Endothelial cell of umbilical vein (primary cell): ENCODE measurements around the gene PTOV1. TPM values are rescaled to one million over a fixed set of nuclear protein-coding genes. Genes with fewer than 3 reads are reported as not detected.

ENCODE experiments used
- BruUV-seq: library from RNA; stranded (reverse); fragments of 400-500 nt; replicated peaks from 2 replicates; lab custom pipeline; 2021; lab: Mats Ljungman, UMichigan
- CTCF ChIA-PET: fragments of 300-600, 350-600 bp; sonication (Branson Sonifier 250); formaldehyde crosslinking; loops from one replicate; lab custom pipeline; 2021; ENCODE audit warnings: antibody characterized with exemption, inconsistent platforms; lab: Charles Lee
- POLR2A ChIA-PET: fragments of 300-600, 350-600 bp; sonication (Branson Sonifier 250); formaldehyde crosslinking; loops from one replicate; lab custom pipeline; 2021; ENCODE audit warnings: antibody characterized with exemption, inconsistent platforms; lab: Charles Lee
- DNase-seq: peaks from one replicate; pipeline ENCODE4 v3.0.0-alpha.2; 2011; ENCODE audit warnings: low read depth, low spot score
- FAIRE-seq: peaks from 2 replicates; lab custom pipeline; 2011; peaks lifted over from hg19 to GRCh38; lab: Jason Lieb, UNC
- H2AFZ ChIP-seq: 2 replicates; pipeline ENCODE4 v1.6.0; 2012; ENCODE audit warnings: low read depth, low read length, control low read depth, inconsistent platforms
- H3K27ac ChIP-seq: 2 replicates; pipeline ENCODE4 v1.5.1; 2011; ENCODE audit warnings: low read depth, mild to moderate bottlenecking, control low read depth, low read length, moderate library complexity; ENCODE audit not compliant: insufficient read depth
- H3K27me3 ChIP-seq, 2 experiments: 2 replicates each; pipeline versions ENCODE4 v1.6.0 to v1.6.1; 2011; ENCODE audit warnings: low read length in 2 of 2, mixed read lengths in 1 of 2; ENCODE audit not compliant: control insufficient read depth in 2 of 2, insufficient read depth in 2 of 2
- H3K36me3 ChIP-seq, 2 experiments: 2 replicates in 1 of 2; 3 replicates in 1 of 2; pipeline ENCODE4 v1.5.1; 2011; ENCODE audit warnings: low read length in 2 of 2, mild to moderate bottlenecking in 1 of 2, moderate library complexity in 1 of 2; ENCODE audit not compliant: control insufficient read depth in 2 of 2, insufficient read depth in 2 of 2; ENCODE audit errors: extremely low read depth in 1 of 2
- H3K4me1 ChIP-seq: 3 replicates; pipeline ENCODE4 v1.5.1; 2011; ENCODE audit warnings: mild to moderate bottlenecking, low read length; ENCODE audit not compliant: control insufficient read depth, insufficient read depth; ENCODE audit errors: extremely low read depth
- H3K4me2 ChIP-seq: 2 replicates; pipeline ENCODE4 v1.6.1; 2011; ENCODE audit warnings: low read length, control low read depth, mixed read lengths; ENCODE audit not compliant: insufficient read depth
- H3K4me3 ChIP-seq, 3 experiments: fragments of 200-600 bp in 1 of 3; sonication (generic), shearing (Covaris generic) in 1 of 3; replicated peaks in 1 of 3; 2 replicates each; pipeline ENCODE4 v1.5.1; 2011 to 2016; ENCODE audit warnings: control low read depth in 3 of 3, low read length in 3 of 3, mild to moderate bottlenecking in 2 of 3, inconsistent platforms in 1 of 3, low read depth in 1 of 3, moderate library complexity in 1 of 3; ENCODE audit not compliant: insufficient read depth in 1 of 3
- H3K79me2 ChIP-seq: 2 replicates; pipeline ENCODE4 v1.6.0; 2012; ENCODE audit warnings: low read length, inconsistent platforms; ENCODE audit not compliant: control insufficient read depth, insufficient read depth
- H3K9ac ChIP-seq: replicated peaks from 2 replicates; pipeline ENCODE3; 2011; ENCODE audit warnings: low read length, control low read depth; ENCODE audit not compliant: insufficient read depth; ENCODE audit errors: extremely low read depth
- H3K9me1 ChIP-seq: replicated peaks from 3 replicates; pipeline ENCODE4 v1.6.0; 2011; ENCODE audit warnings: mild to moderate bottlenecking, low read length; ENCODE audit not compliant: control insufficient read depth, insufficient read depth; ENCODE audit errors: extremely low read depth
- H3K9me3 ChIP-seq: replicated peaks from 2 replicates; pipeline ENCODE4 v1.5.1; 2012; ENCODE audit warnings: low read length, inconsistent platforms; ENCODE audit not compliant: control insufficient read depth, insufficient read depth
- H4K20me1 ChIP-seq: replicated peaks from 2 replicates; pipeline ENCODE3; 2011; ENCODE audit warnings: mild to moderate bottlenecking, low read length; ENCODE audit not compliant: control insufficient read depth, insufficient read depth; ENCODE audit errors: extremely low read depth
- CTCF ChIP-seq, 2 donors: IDR thresholded peaks; 1 replicate in 1 of 2; 2 replicates in 1 of 2; pipeline ENCODE4 v1.5.1; 2011; ENCODE audit warnings: low read length in 2 of 2, mild to moderate bottlenecking in 2 of 2, moderate library complexity in 2 of 2, control low read depth in 1 of 2, inconsistent platforms in 1 of 2, low read depth in 1 of 2; ENCODE audit not compliant: insufficient read depth in 1 of 2; ENCODE audit errors: extremely low read depth in 1 of 2
- JUN ChIP-seq: IDR thresholded peaks from 2 replicates; pipeline ENCODE4 v1.6.1; 2011; ENCODE audit warnings: borderline replicate concordance, low read depth; ENCODE audit not compliant: insufficient read length, insufficient read depth
- MAX ChIP-seq: IDR thresholded peaks from 2 replicates; pipeline ENCODE4 v1.6.1; 2011; ENCODE audit not compliant: insufficient read depth, insufficient read length
- POLR2AphosphoS5 ChIP-seq: IDR thresholded peaks from 2 replicates; pipeline ENCODE4 v1.6.1; 2012; ENCODE audit warnings: low read depth, mild to moderate bottlenecking, control low read depth, low read length, moderate library complexity; ENCODE audit not compliant: insufficient read depth
- dilution Hi-C: fragments of 300-500 bp; cut with MboI; formaldehyde crosslinking; loops from one replicate; pipeline ENCODE4 v1.15.0; 2019; ENCODE audit warnings: low sequenced_read_pairs; ENCODE audit not compliant: extremely low pct_ligation_motif_present
- intact Hi-C: fragments of 100-400 bp; cut with micrococcal nuclease; formaldehyde crosslinking; loops from one replicate; pipeline ENCODE4 v1.10.0; 2022
- polyA plus RNA-seq, 4 experiments: library from polyadenylated mRNA; depleted of rRNA in 3 of 4; stranded (reverse) in 3 of 4; unstranded in 1 of 4; fragments of >200 nt; gene quantifications; 2 replicates each; pipeline versions ENCODE4 v1.2.1 to v1.2.3, GENCODE V29; 2011 to 2012; ENCODE audit warnings: missing spikeins in 1 of 4
- total RNA-seq: library from RNA; stranded (reverse); gene quantifications from 2 replicates; pipeline ENCODE4 v1.2.3, GENCODE V29; 2021

The PTOV1 gene
- total and polyA plus RNA-seq, 2 donors (not counting 3 experiments of a cell fraction or from before 2014, with no cell fraction given), result 116 to 184 TPM

- no TSS peak for BruUV-seq
- no peak overlapping the region for H3K9ac ChIP-seq
- intact Hi-C loops, result no loop called here
- no peaks in the 10 kb centered on the region for H4K20me1 ChIP-seq
- H3K9me3 ChIP-seq, result no peaks in the 10 kb centered on the region
- dilution Hi-C loops, result no loop called here
- ChIA-PET CTCF (no interaction called here), POLR2A (interaction anchor here (1.6 kb wide), 1 partner anchor 12 kb away, joined by 4 read pairs; no protein-coding TSS in a partner anchor)
- peaks cover 22% of the 10 kb centered on the region for H3K4me1 ChIP-seq
- FAIRE-seq (no peak), DNase-seq (no peak)
- peaks cover 2 to 55% of the 10 kb centered on the region in 2 experiments for H3K36me3 ChIP-seq
- H3K4me2 ChIP-seq, result no peak overlapping the region
- no peak overlapping the region for H2AFZ ChIP-seq
- H3K79me2 ChIP-seq, result peaks cover 19% of the 10 kb centered on the region
- TF ChIP-seq POLR2AphosphoS5 (peak; percentile 20), CTCF (IDR thresholded peaks at IDR 0.05; ENCODE audit: extremely low read depth in 1 of 2, insufficient read depth in 1 of 2, low read depth in 1 of 2, low read length in 2 of 2) (no peak)
- no peak overlapping the region for H3K4me3 ChIP-seq
- no peaks in the 10 kb centered on the region for H3K27me3 ChIP-seq
- H3K9me1 ChIP-seq, result no peaks in the 10 kb centered on the region
- H3K27ac ChIP-seq, result no peak overlapping the region
Observed at GRCh38 chr19:49857061-49857837, 6.3 kb downstream of the PTOV1 start.

GRCh38 chr19:49857838-49858087, 6.8 kb downstream of the PTOV1 start:
- FAIRE-seq, result no peak

More at GRCh38 chr19:49857838-49858087, 6.8 kb downstream of the PTOV1 start:
- no peak overlapping the region for H3K4me3 ChIP-seq
- no TSS peak for BruUV-seq
- H3K4me1 ChIP-seq, result peaks cover 16% of the 10 kb centered on the region
- H3K4me2 ChIP-seq, result no peak overlapping the region
- peaks cover 14% of the 10 kb centered on the region for H3K79me2 ChIP-seq
- H3K9me1 ChIP-seq, result no peaks in the 10 kb centered on the region
- H3K27me3 ChIP-seq, result no peaks in the 10 kb centered on the region
- no peaks in the 10 kb centered on the region for H4K20me1 ChIP-seq
- TF ChIP-seq JUN (no peak), MAX (no peak)
- DNase-seq, result no peak
- peaks cover 2 to 55% of the 10 kb centered on the region in 2 experiments for H3K36me3 ChIP-seq
- intact Hi-C loops (no loop called here), dilution Hi-C loops (no loop called here)
- H3K9ac ChIP-seq, result no peak overlapping the region
- no peak overlapping the region for H2AFZ ChIP-seq
- ChIA-PET POLR2A (interaction anchor here (1.6 kb wide), 1 partner anchor 12 kb away, joined by 4 read pairs; no protein-coding TSS in a partner anchor), CTCF (no interaction called here)
- no peak overlapping the region for H3K27ac ChIP-seq
- H3K9me3 ChIP-seq, result no peaks in the 10 kb centered on the region
